ENCODE data around the gene FSTL4. TPM values are rescaled to one million over a fixed set of nuclear protein-coding genes. Genes with fewer than 3 reads are reported as not detected.

FSTL4 gene
- total RNA-seq, 1 donor from 2014 or later, result 14.3 TPM

DNA sequence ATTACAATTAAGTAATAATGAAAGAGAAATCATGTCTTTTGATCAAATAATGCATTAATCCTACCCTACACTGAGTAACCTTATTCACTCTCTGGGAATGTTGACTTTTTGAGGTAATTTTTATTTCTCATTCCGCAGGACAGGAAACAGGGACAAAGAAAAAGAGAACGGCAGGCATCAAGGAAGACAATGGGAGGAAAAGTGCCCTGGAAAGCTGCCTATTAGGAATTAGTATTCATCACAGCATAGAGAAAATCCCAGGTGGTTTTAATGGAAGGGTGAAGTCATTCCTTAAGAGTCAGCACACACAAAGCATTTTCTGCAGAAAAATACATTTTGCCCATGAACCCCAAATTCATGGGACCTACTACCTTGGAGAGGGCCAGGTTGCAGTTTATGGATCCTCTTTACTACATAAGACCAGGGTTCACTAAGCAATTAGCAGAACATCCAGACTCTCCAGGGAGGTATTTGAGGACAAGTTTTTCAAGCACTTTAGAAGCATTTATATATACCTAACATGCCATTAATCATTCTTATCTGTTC is 9.4 kb downstream of the FSTL4 start:
- Mint-ChIP-seq H3K36me3 (no peaks in the 10 kb centered on the region), H3K4me1 (peaks cover 3% of the 10 kb centered on the region), H3K27me3 (ENCODE audit: low read depth) (peaks cover 60% of the 10 kb centered on the region), H3K4me3 (no peak overlapping the region), H3K27ac (no peak overlapping the region), H3K9me3 (no peaks in the 10 kb centered on the region)
- DNase-seq (ENCODE audit: low spot score in 2 of 2, unreplicated experiment in 2 of 2), result no peak
- TF ChIP-seq, protein P1, sequence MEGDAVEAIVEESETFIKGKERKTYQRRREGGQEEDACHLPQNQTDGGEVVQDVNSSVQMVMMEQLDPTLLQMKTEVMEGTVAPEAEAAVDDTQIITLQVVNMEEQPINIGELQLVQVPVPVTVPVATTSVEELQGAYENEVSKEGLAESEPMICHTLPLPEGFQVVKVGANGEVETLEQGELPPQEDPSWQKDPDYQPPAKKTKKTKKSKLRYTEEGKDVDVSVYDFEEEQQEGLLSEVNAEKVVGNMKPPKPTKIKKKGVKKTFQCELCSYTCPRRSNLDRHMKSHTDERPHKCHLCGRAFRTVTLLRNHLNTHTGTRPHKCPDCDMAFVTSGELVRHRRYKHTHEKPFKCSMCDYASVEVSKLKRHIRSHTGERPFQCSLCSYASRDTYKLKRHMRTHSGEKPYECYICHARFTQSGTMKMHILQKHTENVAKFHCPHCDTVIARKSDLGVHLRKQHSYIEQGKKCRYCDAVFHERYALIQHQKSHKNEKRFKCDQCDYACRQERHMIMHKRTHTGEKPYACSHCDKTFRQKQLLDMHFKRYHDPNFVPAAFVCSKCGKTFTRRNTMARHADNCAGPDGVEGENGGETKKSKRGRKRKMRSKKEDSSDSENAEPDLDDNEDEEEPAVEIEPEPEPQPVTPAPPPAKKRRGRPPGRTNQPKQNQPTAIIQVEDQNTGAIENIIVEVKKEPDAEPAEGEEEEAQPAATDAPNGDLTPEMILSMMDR (IDR thresholded peaks at IDR 0.05; ENCODE audit: unreplicated experiment), result no peak

DNA sequence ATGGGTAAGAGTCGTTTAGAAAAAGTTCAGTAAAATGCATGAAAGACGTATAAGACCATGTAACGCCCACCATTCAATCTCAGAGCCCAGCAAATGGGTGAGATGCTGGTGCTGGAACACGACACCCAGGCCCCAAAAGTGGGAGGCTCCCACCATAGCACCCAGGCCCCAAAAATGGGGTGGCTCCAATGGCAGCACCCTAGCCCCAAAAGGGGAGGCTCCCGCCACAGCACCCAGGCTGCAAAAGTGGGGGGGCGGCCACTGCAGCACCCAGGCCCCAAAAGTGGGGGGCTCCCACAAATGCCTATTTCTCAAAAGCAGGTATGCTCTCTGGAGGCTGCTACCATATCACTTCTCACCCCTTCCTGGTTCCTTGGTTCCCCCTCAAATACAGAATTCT is 12.7 kb downstream of the FSTL4 start:
- TF ChIP-seq, protein P1 (IDR thresholded peaks at IDR 0.05; ENCODE audit: unreplicated experiment), result no peak
- Mint-ChIP-seq H3K27ac (no peak overlapping the region), H3K36me3 (no peaks in the 10 kb centered on the region), H3K4me1 (no peaks in the 10 kb centered on the region), H3K27me3 (ENCODE audit: low read depth) (peaks cover 58% of the 10 kb centered on the region), H3K4me3 (no peak overlapping the region), H3K9me3 (no peaks in the 10 kb centered on the region)
- no peak for DNase-seq (ENCODE audit: low spot score in 2 of 2, unreplicated experiment in 2 of 2)

DNA sequence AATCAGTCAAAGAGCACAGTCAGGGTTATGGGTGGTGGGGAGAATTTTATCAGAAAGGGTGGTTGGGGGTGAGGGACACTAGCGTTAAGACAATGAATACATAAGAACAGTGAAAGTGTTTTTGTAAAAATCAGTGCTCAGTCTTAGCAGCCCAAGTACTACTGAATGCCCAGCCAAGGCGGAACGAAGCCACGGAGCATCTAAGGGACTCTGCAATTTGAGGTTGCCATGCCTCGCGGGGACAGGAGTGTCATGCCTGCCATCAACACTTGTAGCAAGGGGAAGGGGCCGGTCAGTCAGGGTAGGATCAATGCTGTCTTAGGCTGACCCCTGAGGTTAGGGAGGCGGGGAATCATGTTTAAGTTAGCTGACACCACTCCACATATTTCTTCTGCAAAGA is 13.3 kb downstream of the FSTL4 start:
- H3K27ac Mint-ChIP-seq, result no peak overlapping the region
- H3K9me3 Mint-ChIP-seq, result no peaks in the 10 kb centered on the region
- H3K36me3 Mint-ChIP-seq, result no peaks in the 10 kb centered on the region
- H3K4me3 Mint-ChIP-seq, result no peak overlapping the region
- H3K4me1 Mint-ChIP-seq, result no peaks in the 10 kb centered on the region
- DNase-seq (ENCODE audit: low spot score in 2 of 2, unreplicated experiment in 2 of 2), result no peak
- TF ChIP-seq, protein P1 (IDR thresholded peaks at IDR 0.05; ENCODE audit: unreplicated experiment), result no peak
- peaks cover 53% of the 10 kb centered on the region for H3K27me3 Mint-ChIP-seq (ENCODE audit: low read depth)

DNA sequence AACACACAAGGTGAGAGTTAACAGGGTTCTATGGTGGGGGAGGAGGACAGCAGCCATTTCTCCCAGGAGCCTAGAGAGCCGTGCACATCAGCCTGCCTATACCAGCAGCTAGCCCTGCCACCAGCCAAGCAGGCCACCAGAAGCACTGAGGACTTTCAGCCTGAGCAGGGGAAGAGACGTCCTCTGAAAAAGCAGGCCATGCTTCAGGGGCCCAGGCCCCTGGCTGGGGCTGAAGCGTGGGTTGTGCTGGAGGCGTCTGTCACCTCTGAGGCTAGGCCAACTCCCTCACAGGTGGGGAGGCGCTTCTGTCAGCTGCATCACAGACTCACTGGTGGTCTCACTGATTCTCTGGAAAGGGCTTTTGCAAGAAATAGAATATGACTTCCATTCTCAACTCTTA is 16.3 kb downstream of the FSTL4 start:
- Mint-ChIP-seq H3K9me3 (no peaks in the 10 kb centered on the region), H3K4me3 (no peak overlapping the region), H3K27ac (no peak overlapping the region), H3K4me1 (no peaks in the 10 kb centered on the region), H3K36me3 (no peaks in the 10 kb centered on the region), H3K27me3 (ENCODE audit: low read depth) (peaks cover 40% of the 10 kb centered on the region)
- TF ChIP-seq, protein P1 (IDR thresholded peaks at IDR 0.05; ENCODE audit: unreplicated experiment), result no peak
- DNase-seq (ENCODE audit: low spot score in 2 of 2, unreplicated experiment in 2 of 2), result no peak

DNA sequence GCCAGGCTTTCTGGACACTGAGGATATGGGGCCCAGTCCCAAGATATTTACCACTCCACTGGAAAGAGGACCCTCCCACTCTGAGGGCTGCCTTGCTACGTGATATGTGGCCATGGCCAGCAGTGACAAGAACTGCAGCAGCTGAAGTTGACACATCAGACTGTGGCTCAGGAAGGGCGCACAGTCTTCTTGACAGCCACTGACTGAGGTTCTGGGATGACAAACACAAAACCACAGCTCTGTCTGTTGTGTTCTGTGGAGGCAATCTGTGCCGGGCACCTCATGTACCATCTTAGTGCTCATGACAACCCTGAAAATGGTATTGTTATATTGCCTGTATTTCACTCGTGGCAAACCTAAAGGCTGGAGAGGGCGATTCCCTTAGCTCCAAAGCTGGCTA is 16.9 kb downstream of the FSTL4 start:
- H3K27me3 Mint-ChIP-seq (ENCODE audit: low read depth), result peaks cover 36% of the 10 kb centered on the region
- TF ChIP-seq, protein P1 (IDR thresholded peaks at IDR 0.05; ENCODE audit: unreplicated experiment), result no peak
- no peak overlapping the region for H3K4me3 Mint-ChIP-seq
- H3K36me3 Mint-ChIP-seq, result no peaks in the 10 kb centered on the region
- H3K4me1 Mint-ChIP-seq, result no peaks in the 10 kb centered on the region
- no peak for DNase-seq (ENCODE audit: low spot score in 2 of 2, unreplicated experiment in 2 of 2)
- H3K27ac Mint-ChIP-seq, result no peak overlapping the region
- H3K9me3 Mint-ChIP-seq, result no peaks in the 10 kb centered on the region

DNA sequence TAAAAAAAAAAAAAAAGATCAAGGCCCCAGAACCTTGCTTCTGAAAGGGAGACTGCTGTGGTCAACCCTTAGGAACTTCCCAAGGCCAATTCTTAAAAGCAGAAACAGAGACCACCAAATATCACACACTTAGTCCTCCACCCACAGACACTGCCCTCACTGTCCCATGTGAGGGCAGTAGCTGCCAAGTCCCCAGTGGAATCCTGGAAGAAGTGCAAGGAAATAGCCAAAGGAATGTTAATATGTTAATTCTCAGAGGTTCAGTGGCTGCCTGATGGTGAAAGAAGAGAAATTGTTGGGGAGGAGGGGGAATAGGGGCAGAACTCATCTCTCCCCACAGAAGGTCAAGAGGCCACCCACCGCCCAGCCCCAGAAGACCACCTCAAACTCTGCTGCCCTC is 23.1 kb downstream of the FSTL4 start:
- no peak for DNase-seq (ENCODE audit: low spot score in 2 of 2, unreplicated experiment in 2 of 2)
- TF ChIP-seq, protein P1 (IDR thresholded peaks at IDR 0.05; ENCODE audit: unreplicated experiment), result no peak
- Mint-ChIP-seq H3K36me3 (peaks cover 2% of the 10 kb centered on the region), H3K9me3 (no peaks in the 10 kb centered on the region), H3K4me3 (no peak overlapping the region), H3K27me3 (ENCODE audit: low read depth) (peaks cover 7% of the 10 kb centered on the region), H3K4me1 (no peaks in the 10 kb centered on the region), H3K27ac (no peak overlapping the region)
